ENCODE measurements around the gene WDR45. TPM values are rescaled to one million over a fixed set of nuclear protein-coding genes. Genes with fewer than 3 reads are reported as not detected.

The WDR45 gene
- polyA plus RNA-seq, 1 donor from 2014 or later, result 26.5 TPM

GRCh38 chrX:49116076-49116475 is 36.4 kb upstream of the WDR45 start:
- no peaks in the 10 kb centered on the region for H3K9me3 ChIP-seq (ENCODE audit: low read length)
- H3K27me3 ChIP-seq (ENCODE audit: insufficient read depth, low read depth, low read length), result no peaks in the 10 kb centered on the region
- H3K9ac ChIP-seq (ENCODE audit: low read length), result no peak overlapping the region
- H4K20me1 ChIP-seq (ENCODE audit: insufficient read depth), result no peaks in the 10 kb centered on the region
- no peak for TF ChIP-seq CTCF (IDR thresholded peaks at IDR 0.05; ENCODE audit: poor library complexity, severe bottlenecking)
- TF ChIP-seq REST (IDR thresholded peaks at IDR 0.05; ENCODE audit: borderline replicate concordance), result no peak
- no peak for TF ChIP-seq MXI1 (conservative IDR thresholded peaks at IDR 0.05; ENCODE audit: poor library complexity, severe bottlenecking)
- TF ChIP-seq EZH2 (IDR thresholded peaks at IDR 0.05; ENCODE audit: borderline replicate concordance, insufficient read depth, low read length, poor library complexity, severe bottlenecking), result no peak
- no peak for TF ChIP-seq POLR2AphosphoS5 (IDR thresholded peaks at IDR 0.05)
- TF ChIP-seq RAD21 (conservative IDR thresholded peaks at IDR 0.05), result no peak
- TF ChIP-seq EP300 (conservative IDR thresholded peaks at IDR 0.05; ENCODE audit: poor library complexity, severe bottlenecking), result no peak
- no peak overlapping the region for H3K4me2 ChIP-seq (ENCODE audit: low read length)
- H3K9me2 ChIP-seq (ENCODE audit: insufficient read depth, low read length), result no peaks in the 10 kb centered on the region
- no peak overlapping the region for H2AFZ ChIP-seq (ENCODE audit: low read depth, low read length)
- H3K4me3 ChIP-seq (ENCODE audit: low read length), result no peak overlapping the region
- H3K36me3 ChIP-seq (ENCODE audit: insufficient read depth, low read length), result no peaks in the 10 kb centered on the region
- no peaks in the 10 kb centered on the region for H3K79me2 ChIP-seq (replicated peaks; ENCODE audit: insufficient read depth, low read length)
- H3K27ac ChIP-seq (ENCODE audit: low read length), result no peak overlapping the region
- H3F3A ChIP-seq (ENCODE audit: insufficient read depth, low read length, poor library complexity, severe bottlenecking), result no peaks in the 10 kb centered on the region

GRCh38 chrX:49111791-49112190 is 32.1 kb upstream of the WDR45 start:
- H3K27me3 ChIP-seq (ENCODE audit: insufficient read depth, low read depth, low read length), result no peaks in the 10 kb centered on the region

More at GRCh38 chrX:49111791-49112190, 32.1 kb upstream of the WDR45 start:
- Histone ChIP-seq H2AFZ (ENCODE audit: low read depth, low read length) (no peak overlapping the region), H3K36me3 (ENCODE audit: insufficient read depth, low read length) (no peaks in the 10 kb centered on the region), H3K79me2 (replicated peaks; ENCODE audit: insufficient read depth, low read length) (no peaks in the 10 kb centered on the region), H3K4me2 (ENCODE audit: low read length) (no peak overlapping the region), H3K9me2 (ENCODE audit: insufficient read depth, low read length) (no peaks in the 10 kb centered on the region), H3K27ac (ENCODE audit: low read length) (no peak overlapping the region), H4K20me1 (ENCODE audit: insufficient read depth) (no peaks in the 10 kb centered on the region), H3K9me3 (ENCODE audit: low read length) (no peaks in the 10 kb centered on the region), H3F3A (ENCODE audit: insufficient read depth, low read length, poor library complexity, severe bottlenecking) (no peaks in the 10 kb centered on the region), H3K4me3 (ENCODE audit: low read length) (no peak overlapping the region), H3K9ac (ENCODE audit: low read length) (no peak overlapping the region)
- TF ChIP-seq TAF1 (IDR thresholded peaks at IDR 0.05; ENCODE audit: low read depth) (no peak), MXI1 (conservative IDR thresholded peaks at IDR 0.05; ENCODE audit: poor library complexity, severe bottlenecking) (no peak), EZH2 (IDR thresholded peaks at IDR 0.05; ENCODE audit: borderline replicate concordance, insufficient read depth, low read length, poor library complexity, severe bottlenecking) (no peak), REST (IDR thresholded peaks at IDR 0.05; ENCODE audit: borderline replicate concordance) (no peak)
